H1 (cell line): Measurements from ENCODE around the gene PIK3C2G. TPM values are rescaled to one million over a fixed set of nuclear protein-coding genes. Genes with fewer than 3 reads are reported as not detected.

Experiments
- CEBPB ChIP-seq: IDR thresholded peaks from 2 replicates; pipeline ENCODE4 v1.6.1; 2012; ENCODE audit warnings: low read depth, low read length
- NRF1 ChIP-seq: IDR thresholded peaks from 2 replicates; pipeline ENCODE4 v1.6.1; 2011; ENCODE audit warnings: mild to moderate bottlenecking, low read depth, low read length, improper control_type of control experiment
- SP4 ChIP-seq: IDR thresholded peaks from 2 replicates; pipeline ENCODE4 v1.6.1; 2012; ENCODE audit warnings: low read length, inconsistent platforms
- polyA plus RNA-seq, 7 experiments: library from polyadenylated mRNA; depleted of rRNA in 3 of 7; stranded (reverse) in 5 of 7; unstranded in 2 of 7; fragments of >200 nt in 5 of 7; fragments of 200-250 nt in 2 of 7; gene quantifications; 1 replicate in 5 of 7; 2 replicates in 1 of 7; 4 replicates in 1 of 7; pipeline versions ENCODE4 v1.2.1 to v1.2.3, GENCODE V29; 2011 to 2013; ENCODE audit warnings: missing spikeins in 2 of 7, mixed read lengths in 2 of 7
- total RNA-seq: library from RNA; stranded (reverse); fragmentation: NEBNext Ultra II Directional; extraction: Animal tissue kit (Norgen Biotek cat#: 25700); gene quantifications from 2 replicates; pipeline ENCODE4 v1.2.1, GENCODE V29; 2021
- TF ChIP-seq, protein P1 (sequence below): fragments of 300-600 bp; sonication (generic); IDR thresholded peaks from 2 replicates; pipeline ENCODE4 v1.7.1; 2012; ENCODE audit warnings: low read length, moderate library complexity, mild to moderate bottlenecking, inconsistent platforms; ENCODE audit not compliant: insufficient replicate concordance

PIK3C2G gene
- total and polyA plus RNA-seq, 2 of the 8 experiments (the other 6 are each of a cell fraction or from before 2014, with no cell fraction given), result not detected

DNA sequence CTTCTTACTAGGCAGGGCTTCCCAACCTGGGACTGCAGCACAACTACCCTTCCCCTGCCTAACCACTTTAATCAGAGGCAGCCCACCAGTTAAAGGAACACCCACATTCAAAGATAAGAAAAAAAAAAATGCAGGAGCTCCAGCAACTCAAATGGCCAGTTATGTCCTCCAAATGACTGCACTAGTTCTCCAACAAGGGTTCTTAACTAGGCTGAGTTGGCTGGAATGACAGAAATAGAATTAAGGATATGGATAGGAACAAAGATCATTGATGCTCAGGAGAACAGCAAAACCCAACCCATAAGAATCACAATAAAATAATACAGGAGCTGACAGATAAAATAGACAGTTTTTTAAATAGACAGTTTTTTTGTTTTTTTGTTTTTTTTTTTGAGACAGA lies 322.3 kb downstream of the PIK3C2G start (continued):
- TF ChIP-seq, protein P1, sequence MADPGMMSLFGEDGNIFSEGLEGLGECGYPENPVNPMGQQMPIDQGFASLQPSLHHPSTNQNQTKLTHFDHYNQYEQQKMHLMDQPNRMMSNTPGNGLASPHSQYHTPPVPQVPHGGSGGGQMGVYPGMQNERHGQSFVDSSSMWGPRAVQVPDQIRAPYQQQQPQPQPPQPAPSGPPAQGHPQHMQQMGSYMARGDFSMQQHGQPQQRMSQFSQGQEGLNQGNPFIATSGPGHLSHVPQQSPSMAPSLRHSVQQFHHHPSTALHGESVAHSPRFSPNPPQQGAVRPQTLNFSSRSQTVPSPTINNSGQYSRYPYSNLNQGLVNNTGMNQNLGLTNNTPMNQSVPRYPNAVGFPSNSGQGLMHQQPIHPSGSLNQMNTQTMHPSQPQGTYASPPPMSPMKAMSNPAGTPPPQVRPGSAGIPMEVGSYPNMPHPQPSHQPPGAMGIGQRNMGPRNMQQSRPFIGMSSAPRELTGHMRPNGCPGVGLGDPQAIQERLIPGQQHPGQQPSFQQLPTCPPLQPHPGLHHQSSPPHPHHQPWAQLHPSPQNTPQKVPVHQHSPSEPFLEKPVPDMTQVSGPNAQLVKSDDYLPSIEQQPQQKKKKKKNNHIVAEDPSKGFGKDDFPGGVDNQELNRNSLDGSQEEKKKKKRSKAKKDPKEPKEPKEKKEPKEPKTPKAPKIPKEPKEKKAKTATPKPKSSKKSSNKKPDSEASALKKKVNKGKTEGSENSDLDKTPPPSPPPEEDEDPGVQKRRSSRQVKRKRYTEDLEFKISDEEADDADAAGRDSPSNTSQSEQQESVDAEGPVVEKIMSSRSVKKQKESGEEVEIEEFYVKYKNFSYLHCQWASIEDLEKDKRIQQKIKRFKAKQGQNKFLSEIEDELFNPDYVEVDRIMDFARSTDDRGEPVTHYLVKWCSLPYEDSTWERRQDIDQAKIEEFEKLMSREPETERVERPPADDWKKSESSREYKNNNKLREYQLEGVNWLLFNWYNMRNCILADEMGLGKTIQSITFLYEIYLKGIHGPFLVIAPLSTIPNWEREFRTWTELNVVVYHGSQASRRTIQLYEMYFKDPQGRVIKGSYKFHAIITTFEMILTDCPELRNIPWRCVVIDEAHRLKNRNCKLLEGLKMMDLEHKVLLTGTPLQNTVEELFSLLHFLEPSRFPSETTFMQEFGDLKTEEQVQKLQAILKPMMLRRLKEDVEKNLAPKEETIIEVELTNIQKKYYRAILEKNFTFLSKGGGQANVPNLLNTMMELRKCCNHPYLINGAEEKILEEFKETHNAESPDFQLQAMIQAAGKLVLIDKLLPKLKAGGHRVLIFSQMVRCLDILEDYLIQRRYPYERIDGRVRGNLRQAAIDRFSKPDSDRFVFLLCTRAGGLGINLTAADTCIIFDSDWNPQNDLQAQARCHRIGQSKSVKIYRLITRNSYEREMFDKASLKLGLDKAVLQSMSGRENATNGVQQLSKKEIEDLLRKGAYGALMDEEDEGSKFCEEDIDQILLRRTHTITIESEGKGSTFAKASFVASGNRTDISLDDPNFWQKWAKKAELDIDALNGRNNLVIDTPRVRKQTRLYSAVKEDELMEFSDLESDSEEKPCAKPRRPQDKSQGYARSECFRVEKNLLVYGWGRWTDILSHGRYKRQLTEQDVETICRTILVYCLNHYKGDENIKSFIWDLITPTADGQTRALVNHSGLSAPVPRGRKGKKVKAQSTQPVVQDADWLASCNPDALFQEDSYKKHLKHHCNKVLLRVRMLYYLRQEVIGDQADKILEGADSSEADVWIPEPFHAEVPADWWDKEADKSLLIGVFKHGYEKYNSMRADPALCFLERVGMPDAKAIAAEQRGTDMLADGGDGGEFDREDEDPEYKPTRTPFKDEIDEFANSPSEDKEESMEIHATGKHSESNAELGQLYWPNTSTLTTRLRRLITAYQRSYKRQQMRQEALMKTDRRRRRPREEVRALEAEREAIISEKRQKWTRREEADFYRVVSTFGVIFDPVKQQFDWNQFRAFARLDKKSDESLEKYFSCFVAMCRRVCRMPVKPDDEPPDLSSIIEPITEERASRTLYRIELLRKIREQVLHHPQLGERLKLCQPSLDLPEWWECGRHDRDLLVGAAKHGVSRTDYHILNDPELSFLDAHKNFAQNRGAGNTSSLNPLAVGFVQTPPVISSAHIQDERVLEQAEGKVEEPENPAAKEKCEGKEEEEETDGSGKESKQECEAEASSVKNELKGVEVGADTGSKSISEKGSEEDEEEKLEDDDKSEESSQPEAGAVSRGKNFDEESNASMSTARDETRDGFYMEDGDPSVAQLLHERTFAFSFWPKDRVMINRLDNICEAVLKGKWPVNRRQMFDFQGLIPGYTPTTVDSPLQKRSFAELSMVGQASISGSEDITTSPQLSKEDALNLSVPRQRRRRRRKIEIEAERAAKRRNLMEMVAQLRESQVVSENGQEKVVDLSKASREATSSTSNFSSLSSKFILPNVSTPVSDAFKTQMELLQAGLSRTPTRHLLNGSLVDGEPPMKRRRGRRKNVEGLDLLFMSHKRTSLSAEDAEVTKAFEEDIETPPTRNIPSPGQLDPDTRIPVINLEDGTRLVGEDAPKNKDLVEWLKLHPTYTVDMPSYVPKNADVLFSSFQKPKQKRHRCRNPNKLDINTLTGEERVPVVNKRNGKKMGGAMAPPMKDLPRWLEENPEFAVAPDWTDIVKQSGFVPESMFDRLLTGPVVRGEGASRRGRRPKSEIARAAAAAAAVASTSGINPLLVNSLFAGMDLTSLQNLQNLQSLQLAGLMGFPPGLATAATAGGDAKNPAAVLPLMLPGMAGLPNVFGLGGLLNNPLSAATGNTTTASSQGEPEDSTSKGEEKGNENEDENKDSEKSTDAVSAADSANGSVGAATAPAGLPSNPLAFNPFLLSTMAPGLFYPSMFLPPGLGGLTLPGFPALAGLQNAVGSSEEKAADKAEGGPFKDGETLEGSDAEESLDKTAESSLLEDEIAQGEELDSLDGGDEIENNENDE, result no peak
- TF ChIP-seq NRF1, result no peak
- TF ChIP-seq CEBPB, result no peak
- no peak for TF ChIP-seq SP4
- TF ChIP-seq, all 59 proteins: peak for 0
